Activated effector memory CD4-positive, alpha-beta T cell treated with anti-CD3 and anti-CD28 coated beads, Interleukin-2, amount 50 U/mL, for 16 hours (primary cell): ENCODE measurements around the gene PTPRT.

Source experiments
- DNase-seq: peaks from one replicate; pipeline ENCODE4 v3.0.0-alpha.2; 2020

Gene PTPRT

DNA sequence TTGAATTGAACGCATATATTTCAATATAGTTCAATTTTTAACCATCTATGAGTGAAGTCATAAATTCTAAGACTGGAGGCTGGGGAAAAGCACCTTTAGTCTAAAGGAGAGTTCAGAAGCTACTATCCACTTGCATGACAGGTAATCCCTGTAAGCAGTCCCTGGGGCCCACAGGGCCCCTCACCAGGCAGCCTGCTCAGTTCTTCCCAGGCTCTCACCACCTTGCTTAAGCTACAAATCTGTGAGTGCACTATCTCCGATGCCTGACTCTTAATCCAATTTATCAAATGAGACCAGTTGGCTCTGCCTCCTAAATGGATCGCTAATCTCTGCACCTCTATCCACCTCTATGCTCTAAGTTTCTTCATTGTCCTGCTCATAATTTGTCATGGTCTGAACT, 413.8 kb downstream of the PTPRT start:
- DNase-seq: no peak

DNA sequence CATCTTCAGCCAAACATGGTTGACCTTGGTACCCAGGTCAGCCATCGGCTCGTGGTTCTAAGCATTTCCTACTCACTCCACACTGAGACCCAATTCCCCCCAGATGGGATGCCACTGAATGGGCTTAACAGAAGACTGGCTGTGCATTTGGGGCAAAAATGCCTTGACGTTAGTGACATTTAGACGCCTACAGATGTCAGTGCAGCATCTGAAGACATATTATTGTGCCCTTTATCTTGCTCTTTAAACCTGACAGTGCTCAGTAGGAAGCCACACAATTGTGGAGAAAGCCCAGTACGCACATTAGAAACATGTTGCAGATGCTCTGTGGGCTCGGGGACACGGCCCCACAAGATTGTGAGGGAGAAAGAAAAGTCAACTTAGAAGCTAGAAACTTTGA, 414.7 kb downstream of the PTPRT start:
- no peak for DNase-seq

DNA sequence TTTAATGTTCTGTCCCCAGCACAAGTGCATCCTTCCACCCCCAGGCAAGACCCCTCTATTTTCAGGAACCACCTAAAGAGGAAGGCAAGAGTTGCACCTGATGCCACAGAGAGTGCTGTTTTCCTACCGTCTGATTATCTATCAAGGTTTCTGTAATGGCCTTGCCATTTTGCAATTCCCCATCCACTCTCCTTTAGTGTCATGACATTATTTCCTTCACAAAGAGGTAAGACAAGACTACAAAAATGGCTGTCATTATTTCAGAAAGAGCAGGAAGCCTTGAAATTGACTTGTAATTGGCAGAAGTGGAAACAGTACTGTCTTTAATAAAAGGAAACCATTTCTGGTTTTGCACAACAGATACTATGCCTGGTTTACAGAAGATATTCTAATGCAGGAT, 426.7 kb downstream of the PTPRT start:
- DNase-seq: no peak

DNA sequence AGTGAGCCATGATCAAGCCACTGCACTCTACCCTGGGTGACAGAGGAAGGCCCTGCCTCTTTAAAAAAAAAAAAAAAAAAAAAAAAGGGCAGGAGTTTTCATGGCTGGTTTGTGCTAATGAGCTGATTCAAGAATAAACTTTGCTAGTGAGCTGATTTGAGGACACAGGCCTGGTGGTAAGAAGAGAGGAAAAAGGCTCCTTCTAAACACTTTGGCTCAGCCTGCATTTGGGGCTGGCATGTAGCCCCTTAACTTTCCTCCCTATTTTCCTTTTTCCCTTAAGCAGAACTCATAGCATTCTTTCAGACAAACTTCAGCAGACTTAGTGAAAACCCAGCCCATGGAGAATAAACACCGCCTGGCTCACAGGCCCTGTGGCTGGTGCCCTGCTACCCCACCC, 432.7 kb downstream of the PTPRT start:
- no peak for DNase-seq

DNA sequence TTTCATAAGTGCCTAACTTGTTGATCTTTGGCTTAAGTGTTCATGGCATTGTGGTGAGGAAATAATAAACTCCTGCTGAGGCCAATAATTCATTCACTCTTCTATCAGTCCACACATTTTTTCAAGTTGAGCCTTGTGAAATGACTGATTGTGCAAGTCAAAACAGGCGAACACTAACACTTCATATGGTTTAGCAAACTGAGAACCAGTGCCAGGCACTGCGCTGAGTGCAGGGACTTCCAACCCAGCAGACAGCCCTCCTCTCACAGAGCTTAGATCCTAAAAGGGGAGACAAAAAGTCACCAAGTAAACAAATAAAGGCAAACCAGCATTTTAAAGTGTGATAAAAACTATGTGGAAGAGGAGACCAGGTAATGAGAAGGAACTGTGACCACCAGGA, 435.0 kb downstream of the PTPRT start:
- DNase-seq: no peak

DNA sequence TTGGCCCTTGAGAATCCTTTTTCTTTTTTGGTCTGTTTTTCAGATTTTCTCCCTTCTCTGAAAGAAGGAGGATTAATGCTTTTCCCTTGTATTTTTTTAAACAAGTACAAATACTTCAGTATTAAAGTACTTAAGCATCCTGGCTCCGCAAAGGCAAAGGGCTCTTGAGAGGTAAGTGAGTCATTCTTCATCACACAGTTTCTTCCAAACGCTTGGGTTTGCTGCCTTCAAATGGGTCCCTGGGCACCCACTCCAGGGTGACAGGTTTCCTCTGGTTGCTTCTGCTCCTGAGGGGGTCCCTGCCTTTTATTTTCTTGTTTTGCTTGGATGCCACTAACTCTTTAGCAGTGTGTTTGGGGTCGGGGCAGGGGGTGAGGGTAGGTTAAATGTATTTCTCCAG, 437.1 kb downstream of the PTPRT start:
- no peak for DNase-seq

DNA sequence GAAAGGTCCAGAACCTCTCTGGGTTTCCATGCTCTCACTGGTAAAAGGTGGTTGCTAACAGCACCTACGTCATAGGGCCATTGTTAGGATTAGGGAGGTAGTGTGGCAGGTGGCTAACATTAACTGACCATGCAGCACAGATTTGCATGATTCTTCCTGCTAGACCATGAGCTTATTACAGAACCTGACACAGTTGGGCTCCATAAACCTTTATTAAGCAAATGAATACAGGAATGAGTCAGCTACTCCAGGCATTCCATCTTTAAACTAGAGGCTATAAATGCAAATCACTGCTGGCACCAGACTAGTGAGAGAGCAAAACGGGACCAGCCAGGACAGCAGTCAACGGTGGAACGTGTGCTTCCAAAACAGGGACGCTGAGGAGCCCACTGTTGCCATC, 440.1 kb downstream of the PTPRT start:
- no peak for DNase-seq

DNA sequence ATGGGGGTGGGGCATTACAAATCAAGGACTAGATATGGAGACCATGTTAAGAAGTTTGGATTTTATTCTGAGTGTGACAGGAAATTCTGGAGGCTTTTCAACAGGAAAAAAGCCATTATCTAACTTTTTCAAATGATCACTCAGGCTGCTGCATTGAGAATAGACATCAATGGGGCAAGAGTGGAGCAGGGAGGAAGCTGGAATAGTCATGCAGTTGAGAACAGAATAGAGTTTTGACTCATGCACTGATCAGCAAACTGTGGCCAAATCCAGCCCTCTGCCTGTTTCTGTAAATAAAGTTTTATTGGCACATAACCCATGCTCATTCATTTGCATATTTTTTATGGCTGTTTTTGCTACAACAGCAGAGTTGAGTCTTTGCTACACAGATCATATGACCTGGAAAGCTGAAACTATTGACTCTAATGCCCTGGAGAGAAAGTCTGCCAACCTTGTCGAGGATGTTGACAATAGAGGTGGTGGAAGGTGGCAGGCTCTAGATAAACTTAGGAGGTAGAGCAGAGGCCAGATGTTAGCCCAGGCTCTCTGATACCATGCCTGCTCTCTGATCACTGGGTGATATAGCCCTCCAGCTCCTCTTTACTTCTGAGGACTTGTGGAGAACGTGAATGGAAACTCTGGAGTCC, 441.8 kb downstream of the PTPRT start:
- no peak for DNase-seq

DNA sequence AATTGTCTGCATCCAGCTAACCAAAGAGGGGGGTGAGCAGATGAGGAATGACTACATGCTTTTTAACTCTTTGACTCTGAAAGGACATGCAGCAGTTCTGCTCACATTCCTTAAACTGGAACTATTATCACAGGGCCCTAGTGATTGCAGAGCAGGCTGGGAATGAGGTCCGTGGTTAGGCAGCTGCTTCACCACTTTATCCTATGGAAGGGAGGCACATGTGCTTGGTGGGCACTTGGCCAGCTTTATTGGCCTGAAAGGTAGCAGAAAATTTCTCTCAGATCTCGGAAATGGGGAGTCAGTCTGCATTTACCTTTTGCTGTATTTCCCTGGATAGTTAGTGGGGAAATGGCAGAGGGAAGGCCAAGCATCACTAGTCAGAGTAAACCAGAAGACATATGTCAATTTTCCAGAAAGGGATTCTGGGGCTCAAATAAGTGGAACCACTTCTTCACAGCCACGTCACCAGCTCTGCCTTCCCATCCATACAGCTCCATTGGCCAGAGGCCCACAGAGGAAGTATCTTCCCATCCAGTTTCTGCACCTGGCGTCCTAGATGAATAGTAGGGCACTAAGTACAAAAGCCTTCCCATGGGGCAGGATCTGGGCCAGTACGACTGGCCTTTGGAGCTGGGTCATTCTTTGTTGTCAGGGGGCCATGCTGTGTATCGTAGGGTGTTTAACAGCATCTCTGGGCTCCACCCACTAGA, 444.8 kb downstream of the PTPRT start:
- no peak for DNase-seq

DNA sequence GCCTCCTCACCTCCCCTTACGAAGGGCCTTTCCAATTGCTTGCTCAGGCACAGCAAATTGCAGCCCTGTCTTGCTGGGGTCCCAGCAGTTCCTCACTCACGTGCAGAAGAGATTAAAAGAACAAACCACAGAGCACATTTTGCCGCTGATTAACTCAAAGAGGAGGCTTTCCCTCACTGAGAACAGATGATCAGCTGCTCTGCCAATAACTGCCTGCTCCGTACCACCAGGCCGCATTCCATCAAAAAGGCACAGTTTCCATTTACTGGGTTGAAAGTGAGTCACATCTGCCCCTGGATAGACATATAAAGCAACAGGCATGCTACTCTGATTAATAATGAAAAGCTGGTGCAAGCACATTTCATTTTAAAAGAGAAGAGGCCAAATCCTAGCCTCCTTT, 446.8 kb downstream of the PTPRT start:
- no peak for DNase-seq

DNA sequence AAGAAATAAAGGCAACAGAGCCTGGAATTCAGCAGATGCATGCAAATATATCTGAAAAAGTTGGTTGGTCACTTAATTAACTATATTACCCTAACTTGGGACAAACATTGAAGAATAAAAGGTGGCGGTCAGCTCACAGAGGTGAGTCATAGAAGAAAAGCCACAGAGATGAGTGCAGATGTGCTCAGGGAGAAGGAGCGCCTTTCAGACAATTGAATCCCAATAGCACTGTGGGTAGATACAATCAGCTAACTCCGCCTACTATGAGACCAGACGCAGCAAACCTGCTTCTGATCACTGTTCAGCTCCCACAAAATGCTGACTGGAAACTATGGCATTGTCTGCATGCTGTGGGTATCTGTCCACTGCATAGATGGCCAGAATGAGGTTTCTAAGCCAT, 447.8 kb downstream of the PTPRT start:
- DNase-seq: no peak

DNA sequence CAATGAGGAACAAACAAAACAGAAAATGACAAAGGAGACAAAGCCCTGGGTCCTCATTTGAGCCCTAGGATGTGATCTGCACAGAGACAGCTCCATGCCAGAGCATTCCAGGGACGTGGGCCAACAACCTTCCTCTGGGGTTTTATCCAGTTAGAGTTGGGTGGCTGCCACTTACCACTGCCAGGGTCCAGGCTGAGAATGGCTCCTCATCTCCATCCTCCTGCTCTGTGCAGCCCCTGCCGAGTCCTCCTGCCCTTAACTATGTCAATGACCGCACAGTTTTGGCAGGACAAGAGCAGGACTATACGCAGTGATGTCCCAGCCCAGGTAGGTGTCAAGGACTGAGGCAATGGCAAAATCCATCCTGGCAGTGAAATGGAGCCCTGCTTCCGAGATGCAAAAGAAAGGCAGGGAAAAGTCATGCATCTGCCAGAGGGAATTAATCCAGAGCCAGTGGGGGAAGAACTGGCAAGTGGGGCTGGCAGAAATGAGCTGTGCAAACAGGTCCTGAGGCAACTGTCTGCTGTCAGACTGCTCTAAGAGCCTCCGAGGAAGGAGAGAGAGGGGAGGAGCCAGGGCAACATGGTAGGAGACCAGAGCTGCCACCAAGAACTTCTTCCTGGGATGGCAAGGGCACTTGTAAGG, 449.4 kb downstream of the PTPRT start:
- DNase-seq: no peak

DNA sequence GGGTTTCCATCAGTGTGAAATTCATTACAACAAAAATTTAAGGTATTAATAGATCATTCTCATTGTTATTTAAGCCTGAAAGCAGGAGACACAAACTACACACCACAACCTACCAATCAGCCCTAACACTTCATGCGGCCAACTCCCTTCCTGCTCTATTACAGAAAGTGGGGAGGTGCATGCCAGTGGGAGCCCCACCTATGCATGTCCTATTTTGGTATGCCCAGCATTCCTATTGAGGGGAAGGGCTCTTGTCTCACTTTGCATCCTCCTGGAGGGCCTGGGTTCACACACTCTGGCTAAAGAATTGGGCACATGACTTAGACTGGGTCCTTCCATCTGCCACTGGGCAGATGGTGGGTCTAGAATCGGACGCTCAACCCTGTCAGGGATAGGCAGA, 450.0 kb downstream of the PTPRT start:
- no peak for DNase-seq

DNA sequence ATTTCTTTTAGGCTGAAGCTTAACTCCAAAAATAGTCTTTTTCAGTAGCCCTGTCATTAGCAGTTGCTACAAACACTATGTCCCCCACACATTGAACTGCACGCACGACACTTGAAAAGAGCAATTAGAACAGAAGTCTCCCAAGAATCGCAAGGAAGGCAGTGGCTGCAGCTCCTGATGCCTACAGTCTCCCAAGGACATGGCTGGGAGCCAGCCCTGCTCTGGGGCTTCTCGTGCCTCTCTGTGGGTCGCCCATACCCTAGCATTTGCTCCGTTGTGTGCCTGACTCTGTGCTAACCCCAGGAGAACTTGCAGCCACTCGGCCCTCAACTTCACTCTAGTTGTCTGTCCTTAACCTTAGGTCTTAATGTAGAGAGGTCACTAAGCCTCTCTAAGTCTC, 454.2 kb downstream of the PTPRT start:
- DNase-seq: no peak

DNA sequence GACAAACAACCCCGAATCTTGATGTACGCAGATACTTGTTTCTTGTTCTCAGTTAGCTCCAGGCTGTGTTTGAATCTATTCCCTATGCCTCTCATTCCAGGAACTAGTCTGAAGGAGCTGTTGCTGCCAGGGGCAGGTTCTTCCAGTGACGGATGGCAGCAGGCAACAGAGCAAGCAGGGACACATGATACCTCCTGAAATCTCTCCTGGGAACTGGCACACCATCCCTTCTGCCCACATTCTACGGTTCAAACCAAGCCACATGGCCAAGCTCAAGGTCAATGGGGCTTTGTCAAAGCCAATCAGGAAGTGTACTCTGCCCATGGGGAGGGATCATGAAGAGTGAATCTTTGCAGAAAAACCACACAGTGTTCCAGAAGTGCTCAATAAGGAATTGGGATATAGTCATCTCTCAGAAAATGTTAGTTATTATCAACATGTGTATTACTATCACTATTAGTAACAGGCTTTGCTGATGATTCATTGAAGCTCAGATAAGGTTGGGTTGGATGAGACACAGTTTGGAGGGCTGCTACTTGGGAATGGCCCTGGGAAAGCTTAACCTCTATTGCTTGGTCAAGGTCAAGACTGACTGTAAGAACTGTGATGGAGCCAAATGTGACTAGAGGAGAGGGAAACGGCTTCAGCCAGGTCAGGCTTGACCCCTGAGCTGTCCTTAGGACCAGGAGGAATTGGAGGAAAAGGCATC, 454.9 kb downstream of the PTPRT start:
- DNase-seq: no peak

DNA sequence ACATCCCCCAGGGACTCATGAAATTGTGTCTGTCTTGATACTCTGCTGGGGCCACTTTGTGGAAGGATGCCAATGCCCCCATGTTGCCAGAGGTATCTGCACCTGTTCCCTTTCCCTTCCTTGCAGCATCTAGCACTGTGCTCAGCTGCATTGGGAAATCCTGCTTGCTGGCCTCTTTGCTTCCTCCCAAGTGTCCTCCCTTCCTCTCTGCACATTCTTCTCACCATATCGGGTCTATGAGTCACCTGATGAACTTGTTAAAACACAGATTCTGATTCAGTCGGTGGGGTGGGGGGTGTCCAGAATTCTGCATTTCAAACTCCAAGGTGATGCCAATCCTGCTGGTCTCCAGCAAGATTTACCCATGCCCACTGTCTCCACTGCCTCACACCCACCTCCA, 467.8 kb downstream of the PTPRT start:
- DNase-seq: no peak

DNA sequence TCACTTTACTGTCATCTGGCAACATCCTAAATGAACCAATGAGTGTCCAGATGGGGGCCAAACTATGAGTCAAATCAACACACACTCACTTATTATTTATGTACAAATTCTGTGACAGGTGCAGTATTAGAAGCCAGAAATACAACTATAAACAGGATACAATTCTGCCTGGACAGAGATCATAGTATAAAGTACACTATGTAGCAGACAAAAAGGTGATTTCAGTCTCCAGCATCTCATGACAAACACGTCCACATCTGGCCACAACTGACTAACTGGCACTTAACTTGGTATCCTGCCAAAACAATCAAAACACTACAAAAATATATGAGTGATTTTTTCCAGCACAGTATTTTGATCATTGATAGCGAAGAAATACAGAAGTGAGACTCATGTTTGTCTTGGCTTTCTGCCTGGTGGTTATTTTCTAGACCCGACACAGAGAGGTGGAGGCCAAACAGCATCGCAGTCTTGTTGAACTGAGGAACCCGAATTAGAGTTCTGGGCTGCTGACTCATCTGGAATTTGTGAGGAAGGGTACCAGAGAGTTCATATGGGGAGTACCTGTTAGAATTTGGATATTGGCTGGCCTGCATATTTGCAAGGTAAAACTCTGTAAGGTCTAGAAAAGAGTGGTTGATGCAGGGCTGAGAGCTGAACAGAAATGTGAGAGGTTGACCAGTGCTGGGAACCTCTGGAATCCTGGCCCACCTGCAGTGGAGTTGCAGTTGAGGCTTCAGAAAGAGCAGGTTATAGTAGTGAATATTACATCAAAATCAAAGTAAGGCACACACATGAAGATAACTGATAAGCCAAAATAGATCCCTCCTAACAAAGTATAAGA, 475.2 kb downstream of the PTPRT start:
- DNase-seq: no peak

DNA sequence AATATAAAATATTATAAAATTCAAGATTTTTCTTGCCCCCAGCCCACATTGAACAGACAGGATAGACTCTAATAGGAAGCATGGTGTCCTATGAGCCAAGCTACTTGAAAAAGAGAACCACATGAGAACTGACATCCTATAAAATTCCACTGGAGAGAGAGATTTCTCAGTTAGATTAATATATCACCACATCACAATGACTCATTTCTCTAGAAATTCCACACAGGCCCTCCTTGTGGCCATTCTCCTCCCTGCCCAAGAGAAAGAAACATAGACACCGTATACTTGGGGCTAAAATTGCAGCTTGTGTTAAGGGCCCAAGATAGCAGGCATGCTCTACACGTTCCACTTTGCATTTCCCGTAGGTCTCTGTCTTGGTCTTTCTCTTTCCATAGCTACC, 481.4 kb downstream of the PTPRT start:
- DNase-seq: no peak

DNA sequence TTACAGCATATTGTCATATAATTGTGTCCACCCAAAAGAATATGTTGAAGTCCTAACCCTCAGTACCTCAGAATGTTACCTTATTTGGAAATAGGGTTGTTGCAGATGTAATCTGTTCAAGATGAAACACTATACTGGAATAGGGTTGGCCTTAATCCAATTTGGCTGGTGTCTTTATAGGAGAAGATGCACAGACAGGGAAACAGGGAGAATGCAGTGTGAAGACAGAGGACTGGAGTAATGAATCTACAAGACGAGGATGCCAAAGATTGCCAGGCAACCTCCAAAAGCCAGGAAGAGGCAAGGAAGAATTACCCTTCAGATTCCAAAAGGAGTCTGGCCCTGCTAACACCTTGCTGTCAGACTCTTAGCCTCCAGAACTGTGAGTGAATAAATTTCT, 482.9 kb downstream of the PTPRT start:
- no peak for DNase-seq

DNA sequence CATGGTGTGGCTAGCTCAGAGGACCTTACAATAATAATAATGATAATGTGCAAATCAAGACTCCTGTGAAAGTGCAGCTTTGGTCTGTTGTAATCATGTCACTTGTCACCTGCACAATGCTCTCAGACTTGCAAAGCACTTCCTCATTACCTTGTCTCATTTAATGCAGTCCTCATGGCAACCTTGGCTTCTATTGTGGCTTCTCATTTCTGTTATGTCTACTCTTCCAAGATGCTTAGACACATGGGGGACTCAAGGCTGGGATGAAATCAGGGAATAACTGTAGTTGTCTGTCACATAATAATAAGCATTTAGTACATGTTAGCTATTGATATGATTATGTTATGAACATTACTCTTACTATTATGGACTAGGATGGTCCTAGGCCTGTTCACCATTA, 484.2 kb downstream of the PTPRT start:
- no peak for DNase-seq

DNA sequence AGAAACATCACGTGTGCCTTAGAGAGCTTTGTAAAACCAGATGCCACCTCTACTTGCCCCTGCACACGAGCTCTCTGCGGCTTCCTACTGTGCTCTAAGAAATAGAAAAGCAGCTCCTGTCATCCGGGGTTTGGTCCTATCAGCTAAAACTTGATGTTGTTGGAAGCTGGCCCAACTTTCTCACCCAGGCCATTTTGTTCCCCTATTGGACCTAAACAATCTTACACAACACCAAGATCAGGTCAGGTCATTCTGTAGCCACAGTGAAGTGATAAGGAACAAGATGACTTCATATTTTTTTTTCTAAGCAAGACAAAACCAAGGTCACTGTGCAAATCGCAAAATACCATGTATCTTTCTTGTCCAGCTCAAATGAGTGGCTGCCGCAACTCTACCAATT, 486.0 kb downstream of the PTPRT start:
- no peak for DNase-seq

DNA sequence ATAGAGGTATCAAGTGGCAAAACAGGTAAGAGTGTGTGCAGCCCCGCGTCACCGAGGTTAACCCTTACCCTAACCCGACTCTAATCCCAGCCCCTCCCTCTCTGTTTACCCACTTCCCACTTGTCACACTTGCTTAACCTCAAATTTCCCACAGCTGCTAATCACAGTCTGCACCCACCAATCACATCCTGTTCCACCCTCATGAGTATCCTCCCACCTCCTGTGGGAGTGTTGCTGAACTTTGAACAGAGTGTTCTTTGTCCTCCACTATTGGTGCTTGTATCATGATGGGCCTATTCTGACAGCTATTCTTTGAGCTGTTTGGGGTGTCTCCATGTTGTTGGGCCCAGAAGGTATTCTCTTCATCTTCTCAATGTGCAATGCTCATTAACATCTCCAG, 487.8 kb downstream of the PTPRT start:
- no peak for DNase-seq

DNA sequence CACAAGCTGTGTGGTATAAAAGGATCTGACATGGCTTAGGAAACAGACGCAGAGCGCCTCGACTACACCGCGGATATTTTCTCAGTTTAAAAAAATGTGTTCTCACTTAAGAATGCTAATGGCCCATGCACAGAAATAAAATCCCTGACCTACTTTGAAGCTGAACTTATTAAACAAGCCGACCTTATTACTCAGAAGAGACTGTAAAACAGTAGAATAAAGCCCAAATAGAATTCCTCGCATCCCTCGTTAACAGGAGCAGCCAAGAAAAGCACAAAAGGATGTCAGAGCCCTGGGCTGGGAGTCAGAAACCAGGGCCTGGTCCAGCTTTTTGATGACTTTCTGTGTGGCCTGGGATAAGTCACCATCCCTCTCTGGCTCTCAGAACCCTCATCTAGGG, 489.3 kb downstream of the PTPRT start:
- no peak for DNase-seq
